ENCODE data around the gene INHBE. TPM values are rescaled to one million over a fixed set of nuclear protein-coding genes. Genes with fewer than 3 reads are reported as not detected.
"Not testable (repeated sequence)": the region's sequence is repeated elsewhere in the genome, so short reads cannot be mapped to it uniquely, and the experiment has no call there.

Gene INHBE
- total RNA-seq, 1 donor from 2014 or later = 0.29 TPM

DNA sequence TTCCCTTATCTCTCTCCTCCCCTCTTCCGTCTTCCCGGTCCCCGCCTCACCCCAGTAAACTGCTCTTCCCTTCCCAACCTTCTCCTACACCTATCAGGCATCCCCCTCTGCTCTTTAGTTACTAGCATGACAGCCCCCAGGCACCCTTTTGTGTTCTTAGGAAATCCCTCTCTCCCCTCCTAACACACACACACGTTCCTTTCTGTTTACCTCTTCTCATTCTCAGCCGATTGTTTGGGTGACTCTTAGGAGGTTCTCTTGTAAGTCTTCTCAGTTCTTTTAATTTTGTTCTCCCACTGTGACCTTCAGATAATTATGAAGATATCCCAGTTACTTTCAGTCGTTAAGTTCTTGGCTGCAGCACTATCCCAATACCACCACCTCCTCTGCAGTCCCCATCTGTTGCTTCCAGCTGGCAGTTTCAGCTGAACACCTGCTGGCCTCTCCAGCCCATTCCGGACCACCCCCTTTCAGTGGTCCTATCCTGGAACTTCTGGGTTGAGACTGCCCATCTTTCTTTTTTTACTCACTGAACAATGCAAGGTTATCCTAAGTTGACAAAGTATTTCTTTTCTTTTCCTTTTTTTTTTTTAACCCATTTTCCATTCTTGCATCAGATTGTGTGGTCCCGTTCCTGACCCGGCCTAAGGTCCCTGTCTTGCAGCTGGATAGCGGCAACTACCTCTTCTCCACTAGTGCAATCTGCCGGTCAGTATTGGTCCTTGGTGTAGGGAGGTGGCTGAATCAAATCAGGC is 33.5 kb downstream of the INHBE start:
- no peak for DNase-seq (ENCODE audit: low read depth)
- peak overlapping the region; percentile 72 for H3K4me3 ChIP-seq (ENCODE audit: low read depth, low read length)
- TF ChIP-seq, protein P1, sequence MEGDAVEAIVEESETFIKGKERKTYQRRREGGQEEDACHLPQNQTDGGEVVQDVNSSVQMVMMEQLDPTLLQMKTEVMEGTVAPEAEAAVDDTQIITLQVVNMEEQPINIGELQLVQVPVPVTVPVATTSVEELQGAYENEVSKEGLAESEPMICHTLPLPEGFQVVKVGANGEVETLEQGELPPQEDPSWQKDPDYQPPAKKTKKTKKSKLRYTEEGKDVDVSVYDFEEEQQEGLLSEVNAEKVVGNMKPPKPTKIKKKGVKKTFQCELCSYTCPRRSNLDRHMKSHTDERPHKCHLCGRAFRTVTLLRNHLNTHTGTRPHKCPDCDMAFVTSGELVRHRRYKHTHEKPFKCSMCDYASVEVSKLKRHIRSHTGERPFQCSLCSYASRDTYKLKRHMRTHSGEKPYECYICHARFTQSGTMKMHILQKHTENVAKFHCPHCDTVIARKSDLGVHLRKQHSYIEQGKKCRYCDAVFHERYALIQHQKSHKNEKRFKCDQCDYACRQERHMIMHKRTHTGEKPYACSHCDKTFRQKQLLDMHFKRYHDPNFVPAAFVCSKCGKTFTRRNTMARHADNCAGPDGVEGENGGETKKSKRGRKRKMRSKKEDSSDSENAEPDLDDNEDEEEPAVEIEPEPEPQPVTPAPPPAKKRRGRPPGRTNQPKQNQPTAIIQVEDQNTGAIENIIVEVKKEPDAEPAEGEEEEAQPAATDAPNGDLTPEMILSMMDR (conservative IDR thresholded peaks at IDR 0.05; ENCODE audit: low read depth, low read length) = no peak

DNA sequence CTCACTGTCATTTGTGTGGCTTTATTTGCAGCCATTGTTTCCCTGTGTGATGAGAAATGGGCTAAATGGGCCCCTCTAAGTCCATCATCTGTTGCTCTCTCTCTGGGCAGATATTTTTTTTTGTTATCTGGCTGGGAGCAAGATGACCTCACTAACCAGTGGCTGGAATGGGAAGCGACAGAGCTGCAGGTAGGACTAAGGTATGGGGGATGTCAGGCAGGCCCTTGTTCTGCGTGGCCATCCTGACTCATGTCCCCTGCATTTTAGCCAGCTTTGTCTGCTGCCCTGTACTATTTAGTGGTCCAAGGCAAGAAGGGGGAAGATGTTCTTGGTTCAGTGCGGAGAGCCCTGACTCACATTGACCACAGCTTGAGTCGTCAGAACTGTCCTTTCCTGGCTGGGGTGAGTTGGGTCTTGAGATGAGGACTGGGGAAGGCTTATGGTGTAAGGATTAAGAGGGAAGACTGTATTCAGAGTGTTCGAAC is 34.1 kb downstream of the INHBE start:
- peak overlapping the region; percentile 72 for H3K4me3 ChIP-seq (ENCODE audit: low read depth, low read length)
- TF ChIP-seq, protein P1 (conservative IDR thresholded peaks at IDR 0.05; ENCODE audit: low read depth, low read length) = no peak
- no peak for DNase-seq (ENCODE audit: low read depth)

DNA sequence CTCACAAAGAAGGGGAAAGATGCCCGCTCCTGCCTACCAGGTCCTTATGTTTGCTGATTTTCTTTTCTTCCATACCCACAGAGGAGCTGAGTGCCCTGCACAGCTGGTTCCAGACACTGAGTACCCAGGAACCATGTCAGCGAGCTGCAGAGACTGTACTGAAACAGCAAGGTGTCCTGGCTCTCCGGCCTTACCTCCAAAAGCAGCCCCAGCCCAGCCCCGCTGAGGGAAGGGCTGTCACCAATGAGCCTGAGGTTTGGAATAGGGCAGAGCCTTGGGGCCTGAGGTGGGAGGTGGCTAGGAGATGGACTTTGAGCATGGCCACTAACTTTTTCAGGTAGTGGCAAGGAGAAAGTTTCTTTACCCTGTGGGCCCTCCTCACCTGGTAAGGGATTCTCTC is 35.0 kb downstream of the INHBE start:
- no peak for DNase-seq (ENCODE audit: low read depth)
- TF ChIP-seq, protein P1 (conservative IDR thresholded peaks at IDR 0.05; ENCODE audit: low read depth, low read length) = no peak
- no peak overlapping the region for H3K4me3 ChIP-seq (ENCODE audit: low read depth, low read length)

DNA sequence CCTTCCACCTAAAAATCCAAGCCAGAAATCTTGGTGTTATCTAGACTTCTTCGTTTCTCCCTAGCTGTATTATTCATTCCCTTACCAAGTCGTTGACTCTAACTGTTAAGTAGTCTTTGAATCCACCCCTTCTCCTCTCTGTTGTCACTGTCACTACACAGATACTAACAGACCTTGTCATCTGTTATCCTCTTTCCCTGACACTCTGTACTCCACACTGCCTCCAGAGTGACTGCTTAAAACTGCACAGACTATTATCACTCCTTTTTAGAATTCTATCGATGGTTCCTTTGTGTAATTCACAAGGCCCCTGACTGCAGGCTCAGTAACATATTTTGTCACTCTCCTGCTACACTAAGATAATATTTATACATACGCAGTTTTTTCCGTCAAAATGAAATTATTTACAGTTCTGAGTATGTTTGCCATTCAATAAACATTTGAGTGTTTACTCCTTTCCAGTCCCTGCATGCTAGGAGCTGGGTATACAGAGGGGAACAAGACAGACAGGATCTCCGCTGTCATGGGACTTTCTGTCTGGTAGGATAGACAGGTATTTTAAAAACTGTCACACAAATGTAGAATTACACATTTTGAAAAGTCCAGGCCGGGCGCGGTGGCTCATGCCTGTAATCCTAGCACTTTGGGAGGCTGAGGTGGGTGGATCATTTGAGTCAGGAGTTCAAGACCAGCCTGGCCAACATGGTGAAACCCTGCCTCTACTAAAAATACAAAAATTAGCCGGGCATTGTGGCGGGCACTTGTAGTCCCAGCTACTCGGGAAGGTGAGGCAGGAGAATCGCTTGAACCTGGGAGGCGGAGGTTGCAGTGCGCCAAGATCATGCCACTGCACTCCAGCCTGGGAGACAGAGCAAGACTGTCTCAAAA is 36.5 kb downstream of the INHBE start:
- no peak for DNase-seq (ENCODE audit: low read depth)

DNA sequence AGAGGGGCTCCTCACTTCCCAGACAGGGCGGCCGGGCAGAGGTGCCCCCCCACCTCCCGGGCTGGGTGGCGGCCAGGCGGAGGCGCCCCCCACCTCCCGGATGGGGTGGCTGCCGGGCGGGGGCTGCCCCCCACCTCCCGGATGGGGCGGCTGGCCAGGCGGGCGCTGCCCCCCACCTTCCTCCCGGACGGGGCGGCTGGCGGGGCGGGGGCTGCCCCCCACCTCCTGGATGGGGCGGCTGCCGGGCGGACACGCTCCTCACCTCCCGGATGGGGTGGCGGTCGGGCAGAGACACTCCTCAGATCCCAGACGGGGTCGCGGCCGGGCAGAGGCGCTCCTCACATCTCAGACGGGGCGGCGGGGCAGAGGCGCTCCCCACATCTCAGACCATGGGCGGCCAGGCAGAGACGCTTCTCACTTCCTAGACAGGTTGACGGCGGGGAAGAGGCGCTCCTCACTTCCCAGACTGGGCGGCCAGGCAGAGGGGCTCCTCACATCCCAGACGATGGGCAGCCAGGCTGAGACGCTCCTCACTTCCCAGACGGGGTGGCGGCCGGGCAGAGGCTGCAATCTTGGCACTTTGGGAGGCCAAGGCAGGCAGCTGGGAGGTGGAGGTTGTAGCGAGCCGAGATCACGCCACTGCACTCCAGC is 40.1 kb downstream of the INHBE start:
- DNase-seq (ENCODE audit: low read depth) = not testable (repeated sequence)

More for the DNA sequence above, 36.5 kb downstream of the INHBE start:
- H3K4me3 ChIP-seq (ENCODE audit: low read depth, low read length) = no peak overlapping the region
- TF ChIP-seq, protein P1 (conservative IDR thresholded peaks at IDR 0.05; ENCODE audit: low read depth, low read length) = peak; percentile 36

DNA sequence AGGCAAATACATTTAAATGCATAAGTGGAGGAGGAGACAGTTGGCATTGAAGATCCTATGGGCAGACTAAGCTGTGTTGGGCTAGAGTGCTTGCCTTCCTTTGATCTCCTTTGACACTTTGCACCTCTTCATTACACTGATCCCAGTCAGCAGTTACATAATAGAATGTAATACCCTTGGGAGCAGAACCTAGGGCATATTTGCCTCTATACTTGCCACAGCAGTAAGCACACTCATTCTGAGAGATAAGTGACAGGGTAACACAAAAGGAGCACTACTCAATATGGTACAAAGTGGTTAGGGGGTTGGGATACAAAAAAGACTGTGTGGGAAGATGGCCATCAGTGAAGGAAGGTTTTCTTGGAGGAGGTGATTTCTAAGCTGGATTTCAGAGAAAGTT is 41.7 kb downstream of the INHBE start:
- DNase-seq (ENCODE audit: low read depth) = no peak
- TF ChIP-seq, protein P1 (conservative IDR thresholded peaks at IDR 0.05; ENCODE audit: low read depth, low read length) = no peak
- H3K4me3 ChIP-seq (ENCODE audit: low read depth, low read length) = no peak overlapping the region

More for the DNA sequence above, 40.1 kb downstream of the INHBE start:
- not testable (repeated sequence) for H3K4me3 ChIP-seq (ENCODE audit: low read depth, low read length)
